Fibroblast of mammary gland (primary cell): Measurements from ENCODE around the gene EXOC6B.

Experiments used
- DNase-seq: peaks from one replicate; pipeline ENCODE4 v3.0.0-alpha.2; 2010; ENCODE audit warnings: low read depth
- H3K4me3 ChIP-seq: 2 replicates; pipeline ENCODE4 v1.5.1; 2011; ENCODE audit warnings: low read depth, mild to moderate bottlenecking, low read length, moderate library complexity; ENCODE audit not compliant: control insufficient read depth
- CTCF ChIP-seq: conservative IDR thresholded peaks from 2 replicates; pipeline ENCODE4 v1.5.1; 2011; ENCODE audit warnings: low read depth, low read length, inconsistent platforms; ENCODE audit not compliant: control insufficient read depth, insufficient read depth

The EXOC6B gene

GRCh38 chr2:72625366-72625765, 200.5 kb downstream of the EXOC6B start:
- no peak overlapping the region for H3K4me3 ChIP-seq
- DNase-seq = peak; percentile 8
- TF ChIP-seq CTCF = no peak

GRCh38 chr2:72623481-72623880, 202.4 kb downstream of the EXOC6B start:
- no peak for TF ChIP-seq CTCF
- no peak for DNase-seq

GRCh38 chr2:72619626-72620025, 206.2 kb downstream of the EXOC6B start:
- H3K4me3 ChIP-seq = no peak overlapping the region
- DNase-seq = peak; percentile 12
- TF ChIP-seq CTCF = no peak

More at GRCh38 chr2:72623481-72623880, 202.4 kb downstream of the EXOC6B start:
- no peak overlapping the region for H3K4me3 ChIP-seq

GRCh38 chr2:72613931-72614330, 211.9 kb downstream of the EXOC6B start:
- no peak for TF ChIP-seq CTCF
- H3K4me3 ChIP-seq = no peak overlapping the region
- no peak for DNase-seq

GRCh38 chr2:72612614-72613160, 213.1 kb downstream of the EXOC6B start:
- no peak for DNase-seq
- H3K4me3 ChIP-seq = no peak overlapping the region
- TF ChIP-seq CTCF = no peak

- no peak overlapping the region for H3K4me3 ChIP-seq
- TF ChIP-seq CTCF = no peak
- DNase-seq = no peak
Measured at GRCh38 chr2:72607189-72607588, 218.6 kb downstream of the EXOC6B start.
